HL-60 (cell line): Measurements from ENCODE around the gene SIL1.

Source experiments
- DNase-seq, 2 experiments: peaks; one replicate each; pipeline ENCODE4 v3.0.0-alpha.2; 2010 to 2020; ENCODE audit warnings: low read depth in 1 of 2, low spot score in 1 of 2
- H3K27ac ChIP-seq: fragments of 250-450 bp; sonication (Bioruptor Pico); replicated peaks from 2 replicates; pipeline ENCODE4 v1.5.1; 2020; ENCODE audit warnings: mild to moderate bottlenecking, moderate library complexity
- H3K27me3 ChIP-seq: fragments of 250-450 bp; sonication (Bioruptor Pico); 2 replicates; pipeline ENCODE4 v1.5.1; 2021; ENCODE audit warnings: mild to moderate bottlenecking, moderate library complexity; ENCODE audit not compliant: insufficient read depth, poor library complexity, severe bottlenecking
- H3K4me3 ChIP-seq: replicated peaks from 2 replicates; pipeline ENCODE4 v1.5.1; 2011; ENCODE audit warnings: mild to moderate bottlenecking, control low read depth, low read length; ENCODE audit not compliant: insufficient read depth
- GABPA ChIP-seq: IDR thresholded peaks from 2 replicates; pipeline ENCODE4 v1.6.1; 2012; ENCODE audit warnings: low read depth
- POLR2AphosphoS5 ChIP-seq: IDR thresholded peaks from 2 replicates; pipeline ENCODE4 v1.6.1; 2012; ENCODE audit warnings: low read depth
- SPI1 ChIP-seq: IDR thresholded peaks from 2 replicates; pipeline ENCODE4 v1.6.1; 2012; ENCODE audit warnings: low read depth, mild to moderate bottlenecking, borderline replicate concordance
- TF ChIP-seq, protein P1 (sequence below): IDR thresholded peaks from one replicate; pipeline ENCODE4 v1.5.1; 2011; ENCODE audit warnings: low read length, control low read depth, inconsistent platforms; ENCODE audit not compliant: insufficient read depth
- TF ChIP-seq, protein P2 (sequence below): IDR thresholded peaks from 2 replicates; pipeline ENCODE4 v1.6.1; 2012; ENCODE audit warnings: low read depth; ENCODE audit not compliant: insufficient replicate concordance

SIL1 gene

DNA sequence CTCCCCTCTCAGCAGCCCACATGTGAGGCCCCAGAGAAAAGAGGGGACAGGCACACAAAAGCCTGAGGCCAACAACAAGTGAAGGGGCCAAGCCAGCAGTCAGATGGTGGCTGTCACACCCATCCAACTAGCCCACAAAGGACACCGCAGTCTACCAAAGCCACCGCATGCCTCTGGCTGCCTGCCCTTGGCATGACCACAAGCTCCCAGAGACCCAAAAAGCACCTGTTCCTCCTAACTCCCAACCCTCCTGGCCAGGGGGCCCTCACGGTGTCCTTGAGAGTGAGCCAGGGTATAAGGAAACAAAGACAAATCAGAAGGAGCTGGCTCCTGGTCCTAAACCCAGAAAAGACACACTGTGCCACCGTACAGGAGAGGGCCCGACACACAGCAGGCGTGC is 245.2 kb downstream of the SIL1 start:
- no peaks in the 10 kb centered on the region for H3K27me3 ChIP-seq
- H3K27ac ChIP-seq, result no peak overlapping the region
- DNase-seq, result no peak
- H3K4me3 ChIP-seq, result no peak overlapping the region
- TF ChIP-seq POLR2AphosphoS5 (no peak), GABPA (no peak), SPI1 (no peak)
- TF ChIP-seq, protein P1, sequence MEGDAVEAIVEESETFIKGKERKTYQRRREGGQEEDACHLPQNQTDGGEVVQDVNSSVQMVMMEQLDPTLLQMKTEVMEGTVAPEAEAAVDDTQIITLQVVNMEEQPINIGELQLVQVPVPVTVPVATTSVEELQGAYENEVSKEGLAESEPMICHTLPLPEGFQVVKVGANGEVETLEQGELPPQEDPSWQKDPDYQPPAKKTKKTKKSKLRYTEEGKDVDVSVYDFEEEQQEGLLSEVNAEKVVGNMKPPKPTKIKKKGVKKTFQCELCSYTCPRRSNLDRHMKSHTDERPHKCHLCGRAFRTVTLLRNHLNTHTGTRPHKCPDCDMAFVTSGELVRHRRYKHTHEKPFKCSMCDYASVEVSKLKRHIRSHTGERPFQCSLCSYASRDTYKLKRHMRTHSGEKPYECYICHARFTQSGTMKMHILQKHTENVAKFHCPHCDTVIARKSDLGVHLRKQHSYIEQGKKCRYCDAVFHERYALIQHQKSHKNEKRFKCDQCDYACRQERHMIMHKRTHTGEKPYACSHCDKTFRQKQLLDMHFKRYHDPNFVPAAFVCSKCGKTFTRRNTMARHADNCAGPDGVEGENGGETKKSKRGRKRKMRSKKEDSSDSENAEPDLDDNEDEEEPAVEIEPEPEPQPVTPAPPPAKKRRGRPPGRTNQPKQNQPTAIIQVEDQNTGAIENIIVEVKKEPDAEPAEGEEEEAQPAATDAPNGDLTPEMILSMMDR, result no peak
- TF ChIP-seq, protein P2, sequence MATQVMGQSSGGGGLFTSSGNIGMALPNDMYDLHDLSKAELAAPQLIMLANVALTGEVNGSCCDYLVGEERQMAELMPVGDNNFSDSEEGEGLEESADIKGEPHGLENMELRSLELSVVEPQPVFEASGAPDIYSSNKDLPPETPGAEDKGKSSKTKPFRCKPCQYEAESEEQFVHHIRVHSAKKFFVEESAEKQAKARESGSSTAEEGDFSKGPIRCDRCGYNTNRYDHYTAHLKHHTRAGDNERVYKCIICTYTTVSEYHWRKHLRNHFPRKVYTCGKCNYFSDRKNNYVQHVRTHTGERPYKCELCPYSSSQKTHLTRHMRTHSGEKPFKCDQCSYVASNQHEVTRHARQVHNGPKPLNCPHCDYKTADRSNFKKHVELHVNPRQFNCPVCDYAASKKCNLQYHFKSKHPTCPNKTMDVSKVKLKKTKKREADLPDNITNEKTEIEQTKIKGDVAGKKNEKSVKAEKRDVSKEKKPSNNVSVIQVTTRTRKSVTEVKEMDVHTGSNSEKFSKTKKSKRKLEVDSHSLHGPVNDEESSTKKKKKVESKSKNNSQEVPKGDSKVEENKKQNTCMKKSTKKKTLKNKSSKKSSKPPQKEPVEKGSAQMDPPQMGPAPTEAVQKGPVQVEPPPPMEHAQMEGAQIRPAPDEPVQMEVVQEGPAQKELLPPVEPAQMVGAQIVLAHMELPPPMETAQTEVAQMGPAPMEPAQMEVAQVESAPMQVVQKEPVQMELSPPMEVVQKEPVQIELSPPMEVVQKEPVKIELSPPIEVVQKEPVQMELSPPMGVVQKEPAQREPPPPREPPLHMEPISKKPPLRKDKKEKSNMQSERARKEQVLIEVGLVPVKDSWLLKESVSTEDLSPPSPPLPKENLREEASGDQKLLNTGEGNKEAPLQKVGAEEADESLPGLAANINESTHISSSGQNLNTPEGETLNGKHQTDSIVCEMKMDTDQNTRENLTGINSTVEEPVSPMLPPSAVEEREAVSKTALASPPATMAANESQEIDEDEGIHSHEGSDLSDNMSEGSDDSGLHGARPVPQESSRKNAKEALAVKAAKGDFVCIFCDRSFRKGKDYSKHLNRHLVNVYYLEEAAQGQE, result no peak

DNA sequence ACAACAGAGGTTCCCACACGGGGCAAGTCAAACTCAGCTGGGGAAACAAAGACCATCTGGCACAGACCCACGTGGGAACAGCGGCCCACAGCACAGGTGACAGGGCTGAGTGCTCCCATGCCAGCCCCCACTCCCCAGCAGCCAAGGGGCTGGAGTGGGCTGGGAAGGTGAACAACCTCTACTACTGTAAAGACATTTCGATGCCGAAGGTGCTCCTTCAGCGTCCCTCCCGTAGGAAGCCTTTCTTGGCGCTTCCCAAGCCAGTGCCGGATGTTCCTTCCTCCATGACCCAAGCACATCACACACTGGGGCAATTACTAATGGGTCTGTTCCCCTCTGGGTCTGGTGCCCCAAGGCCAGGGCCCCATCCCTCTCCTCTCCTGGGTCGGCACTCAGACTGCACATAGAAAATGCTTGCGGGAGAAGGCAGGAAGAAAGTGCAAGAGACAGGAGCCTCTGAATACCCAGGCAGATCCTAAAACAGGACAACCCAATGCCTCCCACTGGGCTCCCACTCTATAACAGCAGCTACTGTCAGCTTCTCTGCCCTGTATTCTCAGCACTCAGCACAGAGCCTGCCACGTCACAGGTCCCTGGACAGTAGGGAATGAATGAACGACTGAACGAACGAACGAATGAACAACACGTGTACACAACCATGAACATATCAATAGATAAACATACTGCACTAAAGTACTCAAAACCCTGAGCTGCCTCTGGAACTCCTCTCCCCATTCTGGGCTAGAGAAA is 246.0 kb downstream of the SIL1 start:
- no peaks in the 10 kb centered on the region for H3K27me3 ChIP-seq
- H3K27ac ChIP-seq, result no peak overlapping the region
- DNase-seq, result no peak
- TF ChIP-seq GABPA (no peak), SPI1 (no peak), POLR2AphosphoS5 (no peak)
- TF ChIP-seq, protein P1, result no peak
- TF ChIP-seq, protein P2, result no peak
- H3K4me3 ChIP-seq, result no peak overlapping the region

DNA sequence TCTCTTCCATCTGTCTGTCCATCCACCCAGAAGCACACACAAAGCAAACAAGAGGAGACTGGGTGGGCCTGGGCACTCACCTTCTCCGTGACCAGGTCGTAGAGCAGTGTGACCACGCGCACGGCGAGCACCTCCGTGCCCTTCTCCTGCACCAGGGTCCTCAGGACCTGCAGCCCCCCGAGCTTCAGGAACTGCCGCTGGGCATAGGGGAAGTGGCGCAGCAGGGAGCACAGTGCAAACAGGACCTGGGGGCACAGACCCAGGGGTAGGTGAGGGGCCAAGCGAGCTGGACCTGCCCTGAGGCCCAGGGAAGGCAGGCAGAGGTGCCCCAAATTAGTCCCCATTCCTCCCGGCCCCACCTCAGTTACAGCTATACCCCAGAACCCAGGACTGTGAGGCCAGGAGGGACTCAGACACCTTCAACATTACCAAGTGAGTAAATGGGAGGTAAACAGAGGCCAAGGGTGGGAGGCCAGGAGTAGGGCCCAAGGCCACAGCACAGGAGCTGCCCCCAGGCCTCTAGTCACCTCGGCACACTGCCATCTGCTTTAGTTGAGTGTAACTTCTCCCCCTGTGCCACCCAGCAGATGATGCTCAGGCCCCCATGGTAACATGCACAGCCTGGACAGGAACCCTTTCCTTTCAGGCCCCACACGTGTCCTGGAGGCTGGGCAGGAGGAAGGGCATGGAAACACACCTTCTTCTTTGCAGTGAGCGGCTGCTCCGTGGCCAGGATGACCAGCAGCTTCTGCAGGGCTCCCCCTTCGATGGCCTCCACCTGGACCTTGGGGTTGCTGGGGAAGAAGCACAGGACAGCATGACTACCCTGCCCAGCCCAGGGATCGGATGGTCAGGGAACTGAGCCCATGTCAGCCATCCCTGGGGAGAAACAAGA is 246.8 kb downstream of the SIL1 start:
- Histone ChIP-seq H3K27me3 (no peaks in the 10 kb centered on the region), H3K27ac (no peak overlapping the region), H3K4me3 (no peak overlapping the region)
- TF ChIP-seq, protein P1, result no peak
- no peak for TF ChIP-seq POLR2AphosphoS5
- TF ChIP-seq, protein P2, result no peak
- no peak for TF ChIP-seq SPI1
- TF ChIP-seq GABPA, result no peak
- DNase-seq, result no peak
